Measurements from ENCODE around the gene PRXL2B.
"Not testable (repeated sequence)": the region's sequence is repeated elsewhere in the genome, so short reads cannot be mapped to it uniquely, and the experiment has no call there.

PRXL2B gene

DNA sequence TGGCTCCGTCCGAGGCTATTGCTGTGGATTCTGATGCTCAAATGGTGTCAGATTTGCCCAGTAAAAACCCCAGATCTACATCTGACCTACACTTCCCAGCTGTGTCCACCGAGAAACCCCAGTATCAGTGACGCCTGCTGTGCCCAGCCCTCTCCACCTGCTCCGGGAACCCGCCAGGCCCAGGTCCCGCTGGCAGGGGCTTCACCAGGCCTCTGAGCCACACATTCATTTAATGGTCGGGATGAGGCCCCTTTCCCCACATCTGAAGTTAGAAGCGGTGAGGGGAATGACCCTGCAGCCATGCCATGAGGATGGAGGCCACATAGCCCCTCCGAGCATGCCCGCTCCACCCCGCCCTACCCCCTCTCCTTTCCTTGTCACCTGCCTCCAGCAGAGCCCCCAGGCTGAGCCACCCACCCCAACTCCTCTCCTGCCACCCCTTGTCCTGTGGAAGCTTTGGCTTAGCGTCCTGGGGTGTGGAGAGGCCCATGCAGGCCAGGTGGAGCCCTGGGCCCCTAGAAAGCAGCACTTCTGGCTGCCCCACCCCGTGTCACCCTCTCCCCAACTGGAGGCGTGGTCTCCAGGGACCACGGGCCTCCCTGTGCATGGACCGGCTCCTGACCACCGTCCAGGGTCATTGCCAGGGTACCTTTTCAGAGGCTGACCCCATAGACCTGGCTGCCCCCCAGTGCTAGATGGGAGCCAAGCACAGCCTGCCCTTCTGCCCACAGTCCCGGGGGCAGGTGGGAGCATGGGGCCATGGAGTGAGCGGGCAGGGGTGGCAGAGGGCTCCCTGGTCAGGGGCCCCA lies 22.4 kb upstream of the PRXL2B start:
- DNase-seq (ENCODE audit: low spot score): no peak
- TF ChIP-seq CTCF (IDR thresholded peaks at IDR 0.05; ENCODE audit: extremely low read depth, missing control alignments): no peak

DNA sequence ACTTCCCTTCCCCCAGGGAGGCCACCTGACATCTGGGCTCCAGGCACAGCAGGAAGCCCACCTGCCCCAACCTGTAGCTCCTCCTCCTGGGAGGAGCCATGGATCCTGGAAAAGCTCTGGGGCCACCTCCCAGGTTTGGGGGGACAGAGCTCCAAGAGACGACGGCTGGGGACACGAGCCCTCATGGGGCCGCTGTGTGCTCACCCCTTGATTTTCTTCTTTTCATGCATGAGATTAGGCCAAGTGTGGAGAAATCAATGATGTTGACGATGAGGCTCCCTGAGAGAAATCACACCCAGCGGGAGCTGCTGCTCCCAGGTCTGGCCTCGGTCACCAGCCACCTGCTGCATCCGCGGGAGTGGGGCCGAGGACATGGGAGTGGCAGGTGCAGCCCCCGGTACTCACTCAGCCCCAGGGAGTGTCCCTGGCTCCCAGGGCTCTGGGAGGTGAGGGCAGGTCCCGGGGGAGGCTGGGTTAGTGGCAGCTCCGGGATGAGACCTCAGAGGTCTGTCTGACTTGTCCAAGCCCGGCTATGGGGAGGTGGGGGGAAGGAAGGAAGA lies 21.7 kb upstream of the PRXL2B start:
- no peak for DNase-seq (ENCODE audit: low spot score)
- TF ChIP-seq CTCF (IDR thresholded peaks at IDR 0.05; ENCODE audit: extremely low read depth, missing control alignments): no peak

DNA sequence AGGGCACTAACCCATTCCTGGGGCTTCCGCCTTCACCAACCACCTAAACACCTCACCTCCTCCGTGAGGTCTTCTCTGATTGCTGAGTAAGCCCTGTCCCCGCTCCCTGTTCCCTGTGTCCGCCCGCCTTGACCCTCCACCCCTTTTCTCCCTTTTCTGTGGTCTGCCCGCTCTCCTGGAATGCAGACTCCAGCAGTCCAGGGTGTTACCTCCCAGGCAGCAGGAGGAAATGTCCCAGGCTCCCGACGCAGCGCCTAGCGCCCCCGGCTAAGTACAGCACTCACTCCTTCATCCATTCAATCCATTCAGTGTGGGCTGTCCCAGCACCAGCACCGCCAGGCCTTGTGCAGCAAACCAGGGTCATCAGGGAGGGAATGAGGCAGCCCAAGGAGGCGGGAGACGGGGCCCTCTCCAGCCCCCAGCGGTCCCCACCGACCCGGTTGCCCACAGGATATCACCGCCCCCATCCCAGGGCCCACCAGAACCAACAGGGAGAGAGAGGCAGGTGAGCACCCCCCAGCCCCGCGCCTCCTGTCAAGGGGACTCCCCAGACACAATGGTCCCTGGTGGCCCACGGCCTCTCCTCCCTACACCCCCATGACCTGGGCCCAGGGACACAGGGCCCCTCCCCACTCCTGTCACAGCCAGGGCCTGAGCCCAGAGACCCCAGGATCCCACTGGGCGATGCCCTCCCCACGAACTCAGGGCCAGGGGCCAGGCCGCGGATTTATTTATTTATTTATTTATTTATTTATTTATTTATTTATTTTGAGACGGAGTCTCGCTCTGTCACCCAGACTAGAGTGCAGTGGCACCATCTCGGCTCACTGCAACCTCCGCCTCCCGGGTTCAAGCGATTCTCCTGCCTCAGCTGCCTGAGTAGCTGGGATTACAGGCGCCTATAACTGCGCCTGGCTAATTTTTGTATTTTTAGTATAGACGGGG lies 20.2 kb upstream of the PRXL2B start:
- no peak for TF ChIP-seq CTCF (IDR thresholded peaks at IDR 0.05; ENCODE audit: extremely low read depth, missing control alignments)
- no peak for DNase-seq (ENCODE audit: low spot score)

DNA sequence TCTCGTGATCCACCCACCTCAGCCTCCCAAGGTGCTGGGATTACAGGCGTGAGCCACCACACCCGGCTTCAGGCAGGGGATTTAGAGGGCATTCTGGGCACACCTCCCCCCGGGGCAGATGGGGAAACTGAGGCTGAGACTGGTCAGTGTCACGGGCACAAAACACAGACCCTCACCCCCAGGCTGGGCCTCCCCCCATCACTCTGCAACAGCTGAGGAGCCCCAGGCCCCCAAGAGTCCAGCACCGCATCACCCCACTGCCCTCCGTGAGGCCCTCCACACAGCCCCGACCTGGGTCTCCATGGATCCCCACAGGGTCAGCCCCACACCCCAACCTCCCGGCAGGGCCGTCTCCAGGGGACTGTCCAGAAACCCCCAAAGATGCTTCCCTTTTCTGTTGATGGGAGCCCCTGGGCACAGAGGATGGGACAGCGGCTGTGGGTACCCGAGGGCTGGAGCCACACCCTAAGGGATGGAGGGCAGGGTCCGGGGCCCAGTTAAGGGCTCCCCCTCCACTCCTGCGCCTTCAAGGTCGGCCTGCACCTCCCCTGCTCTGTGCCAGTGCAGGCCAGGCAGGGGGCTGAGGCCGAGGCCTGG lies 19.4 kb upstream of the PRXL2B start:
- no peak for TF ChIP-seq CTCF (IDR thresholded peaks at IDR 0.05; ENCODE audit: extremely low read depth, missing control alignments)

GRCh38 chr1:2568187-2568816 lies 18.3 kb upstream of the PRXL2B start:
- DNase-seq (ENCODE audit: low spot score): not testable (repeated sequence)

More for the DNA sequence above, 19.4 kb upstream of the PRXL2B start:
- no peak for DNase-seq (ENCODE audit: low spot score)

DNA sequence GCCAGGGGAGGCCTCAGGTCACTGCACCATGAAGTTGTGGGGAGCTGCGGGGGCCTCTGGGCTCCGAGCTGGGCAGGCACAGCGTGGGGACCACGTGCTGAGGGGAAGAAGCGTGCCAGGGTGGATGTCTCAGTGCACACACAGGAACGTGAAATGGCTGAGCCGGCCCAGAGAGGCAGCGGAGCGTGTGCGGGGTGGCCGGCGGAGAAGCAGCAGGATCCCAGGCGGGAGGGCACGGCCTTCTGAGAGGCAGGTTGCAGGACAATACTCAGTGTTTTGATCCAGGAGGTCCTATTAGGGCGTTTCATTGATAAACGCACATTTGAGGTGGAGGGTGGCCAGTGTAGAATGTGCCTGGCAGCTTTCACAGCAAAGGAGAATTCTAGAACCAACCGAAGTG lies 17.5 kb upstream of the PRXL2B start:
- TF ChIP-seq CTCF (IDR thresholded peaks at IDR 0.05; ENCODE audit: extremely low read depth, missing control alignments): no peak
- no peak for DNase-seq (ENCODE audit: low spot score)

GRCh38 chr1:2569703-2570102 lies 16.9 kb upstream of the PRXL2B start:
- DNase-seq (ENCODE audit: low spot score): not testable (repeated sequence)
